HepG2 (cell line): ENCODE results near the gene KIAA1328.

Experiments used
- POLR2AphosphoS2 ChIP-seq: IDR thresholded peaks from 2 replicates; pipeline ENCODE4 v1.6.1; 2011; ENCODE audit warnings: low read depth, low read length, improper control_type of control experiment
- ZBTB34 ChIP-seq: sonication (generic); formaldehyde crosslinking; IDR thresholded peaks from 2 replicates; pipeline ENCODE4 v1.8.0; 2022; ENCODE audit warnings: mild to moderate bottlenecking, missing genetic modification reagents

- no peak for TF ChIP-seq ZBTB34 (CRISPR knock-in tag)
- TF ChIP-seq POLR2AphosphoS2: no peak
Measured at GRCh38 chr18:36833120-36833519, 4.2 kb downstream of the KIAA1328 start.
